GM23248 (cell line): ENCODE measurements around the gene ROBO2. TPM values are rescaled to one million over a fixed set of nuclear protein-coding genes. Genes with fewer than 3 reads are reported as not detected.

Source experiments
- DNase-seq: peaks from one replicate; pipeline ENCODE4 v3.0.0-alpha.2; 2015
- H2AFZ ChIP-seq: fragments of 200-600 bp; sonication (generic); 2 replicates; pipeline ENCODE4 v1.6.1; 2016; ENCODE audit warnings: antibody characterized with exemption
- H3F3A ChIP-seq: fragments of 200-600 bp; sonication (generic); 2 replicates; pipeline ENCODE4 v1.6.1; 2016; ENCODE audit warnings: mild to moderate bottlenecking, antibody characterized with exemption, mixed run types; ENCODE audit not compliant: insufficient read depth
- H3K27ac ChIP-seq: fragments of 200-600 bp; sonication (generic); 2 replicates; pipeline ENCODE4 v1.5.1; 2016; ENCODE audit warnings: mild to moderate bottlenecking
- H3K27me3 ChIP-seq: fragments of 200-600 bp; sonication (generic); replicated peaks from 2 replicates; pipeline ENCODE4 v1.6.1; 2016; ENCODE audit warnings: mild to moderate bottlenecking; ENCODE audit not compliant: insufficient read depth
- H3K36me3 ChIP-seq: fragments of 200-600 bp; sonication (generic); 2 replicates; pipeline ENCODE4 v1.6.1; 2016; ENCODE audit warnings: low read depth, mild to moderate bottlenecking
- H3K4me1 ChIP-seq: fragments of 200-600 bp; sonication (generic); 2 replicates; pipeline ENCODE4 v1.6.1; 2016; ENCODE audit warnings: mild to moderate bottlenecking; ENCODE audit not compliant: insufficient read depth
- H3K4me2 ChIP-seq: fragments of 200-600 bp; sonication (generic); one replicate; pipeline ENCODE4 v1.6.1; 2016; ENCODE audit warnings: mild to moderate bottlenecking; ENCODE audit not compliant: unreplicated experiment
- H3K4me3 ChIP-seq: fragments of 200-600 bp; sonication (generic); 2 replicates; pipeline ENCODE4 v1.5.1; 2016; ENCODE audit warnings: mild to moderate bottlenecking
- H3K79me2 ChIP-seq: fragments of 200-600 bp; sonication (generic); 2 replicates; pipeline ENCODE4 v1.6.1; 2016; ENCODE audit warnings: mild to moderate bottlenecking; ENCODE audit not compliant: insufficient read depth
- H3K9ac ChIP-seq: fragments of 200-600 bp; sonication (generic); 2 replicates; pipeline ENCODE4 v1.6.1; 2016; ENCODE audit warnings: mild to moderate bottlenecking
- H3K9me2 ChIP-seq: fragments of 200-600 bp; sonication (generic); 2 replicates; pipeline ENCODE4 v1.6.1; 2016; ENCODE audit warnings: mixed run types, mild to moderate bottlenecking, moderate library complexity; ENCODE audit not compliant: insufficient read depth
- H3K9me3 ChIP-seq: fragments of 200-600 bp; sonication (generic); one replicate; pipeline ENCODE4 v1.6.1; 2017; ENCODE audit warnings: low read depth
- H4K20me1 ChIP-seq: fragments of 200-600 bp; sonication (generic); 2 replicates; pipeline ENCODE4 v1.6.0; 2016; ENCODE audit not compliant: insufficient read depth
- EZH2 ChIP-seq: fragments of 200-600 bp; sonication (generic); IDR thresholded peaks from 2 replicates; pipeline ENCODE4 v1.6.1; 2018; ENCODE audit warnings: antibody characterized with exemption, mild to moderate bottlenecking; ENCODE audit not compliant: insufficient read depth, poor library complexity, severe bottlenecking
- EZH2phosphoT487 ChIP-seq: fragments of 200-600 bp; sonication (generic); IDR thresholded peaks from 2 replicates; pipeline ENCODE4 v1.6.1; 2018; ENCODE audit warnings: antibody characterized with exemption, moderate library complexity, mild to moderate bottlenecking, low read depth; ENCODE audit not compliant: insufficient read depth
- WGBS, 2 experiments: methylation state at CpG; one replicate each; pipeline ENCODE4 v1.1.6; 2015 to 2017; ENCODE audit warnings: low lambda C conversion rate in 2 of 2, low coverage in 1 of 2; ENCODE audit errors: missing lambda C conversion rate in 2 of 2; 5-methylcytosine and 5-hydroxymethylcytosine counted together
- in situ Hi-C: fragments of 300-500 bp; cut with MboI; formaldehyde crosslinking; loops from 2 replicates; pipeline ENCODE4 v1.15.0; 2020
- polyA plus RNA-seq: library from polyadenylated mRNA; unstranded; fragments of >200 nt; fragmentation: Nextera tagmentation; extraction: Ambion mirVana; gene quantifications from 2 replicates; pipeline ENCODE4 v1.2.1, GENCODE V29; 2016
- total RNA-seq: library from RNA; depleted of rRNA; stranded (reverse); fragments of >200 nt; shearing (Covaris generic); gene quantifications from 2 replicates; pipeline ENCODE4 v1.2.3, GENCODE V29; 2014

Gene ROBO2
- total and polyA plus RNA-seq, 2 experiments from 2014 or later: under 0.01 to 0.05 TPM

- no peak overlapping the region for H3K27ac ChIP-seq
- in situ Hi-C loops: no loop called here
- H3F3A ChIP-seq: no peaks in the 10 kb centered on the region
- no peaks in the 10 kb centered on the region for H3K27me3 ChIP-seq
- TF ChIP-seq EZH2: no peak
- TF ChIP-seq EZH2phosphoT487: no peak
- no peak overlapping the region for H3K4me2 ChIP-seq
- DNase-seq: no peak
- no peaks in the 10 kb centered on the region for H3K4me1 ChIP-seq
- no peak overlapping the region for H3K4me3 ChIP-seq
- no peaks in the 10 kb centered on the region for H3K9me3 ChIP-seq
- WGBS, 2 experiments: 71 to 86% methylated on average over 6 of the region's 6 CpGs
- H2AFZ ChIP-seq: no peak overlapping the region
- no peaks in the 10 kb centered on the region for H4K20me1 ChIP-seq
- peaks cover 3% of the 10 kb centered on the region; the same call in 1 of the 2 replicates for H3K9me2 ChIP-seq
- H3K9ac ChIP-seq: no peak overlapping the region
- no peaks in the 10 kb centered on the region for H3K79me2 ChIP-seq
- H3K36me3 ChIP-seq: no peaks in the 10 kb centered on the region
These were observed 102.7 kb downstream of the ROBO2 start for GRCh38 chr3:77142578-77142977.

GRCh38 chr3:77146004-77146403 lies 106.1 kb downstream of the ROBO2 start:
- Histone ChIP-seq H3K4me1 (no peaks in the 10 kb centered on the region), H3K9ac (no peak overlapping the region), H3K9me3 (no peaks in the 10 kb centered on the region), H3K4me2 (no peak overlapping the region), H2AFZ (no peak overlapping the region), H3K9me2 (no peaks in the 10 kb centered on the region), H3K36me3 (no peaks in the 10 kb centered on the region), H3K27ac (no peak overlapping the region), H3K79me2 (no peaks in the 10 kb centered on the region), H3K4me3 (no peak overlapping the region), H3F3A (no peaks in the 10 kb centered on the region), H3K27me3 (no peaks in the 10 kb centered on the region), H4K20me1 (no peaks in the 10 kb centered on the region)
- TF ChIP-seq EZH2phosphoT487 (no peak), EZH2 (no peak)
- 48 to 53% methylated on average over 7 of the region's 7 CpGs for WGBS, 2 experiments
- in situ Hi-C loops: no loop called here
- DNase-seq: no peak

GRCh38 chr3:77147836-77148578 lies 108.1 kb downstream of the ROBO2 start:
- Histone ChIP-seq H3K9ac (no peak overlapping the region), H3K27me3 (no peaks in the 10 kb centered on the region), H3K9me3 (no peaks in the 10 kb centered on the region), H3K9me2 (no peaks in the 10 kb centered on the region), H3K27ac (no peak overlapping the region), H2AFZ (no peak overlapping the region), H3K4me2 (no peak overlapping the region), H3K79me2 (no peaks in the 10 kb centered on the region), H3F3A (no peaks in the 10 kb centered on the region), H4K20me1 (no peaks in the 10 kb centered on the region), H3K4me3 (no peak overlapping the region), H3K4me1 (no peaks in the 10 kb centered on the region), H3K36me3 (no peaks in the 10 kb centered on the region)
- WGBS, 2 experiments: 46 to 50% methylated on average over 8 of the region's 8 CpGs
- in situ Hi-C loops: no loop called here
- no peak for DNase-seq
- TF ChIP-seq EZH2 (no peak), EZH2phosphoT487 (no peak)

- H3K9me2 ChIP-seq: no peaks in the 10 kb centered on the region
- no peaks in the 10 kb centered on the region for H3K79me2 ChIP-seq
- no peak overlapping the region for H3K9ac ChIP-seq
- 49 to 61% methylated on average over 2 of the region's 2 CpGs for WGBS, 2 experiments
- no peaks in the 10 kb centered on the region for H3K9me3 ChIP-seq
- H3K36me3 ChIP-seq: no peaks in the 10 kb centered on the region
- no peak overlapping the region for H3K4me3 ChIP-seq
- TF ChIP-seq EZH2phosphoT487: no peak
- no peak for TF ChIP-seq EZH2
- no peaks in the 10 kb centered on the region for H3K4me1 ChIP-seq
- in situ Hi-C loops: no loop called here
- H2AFZ ChIP-seq: no peak overlapping the region
- no peak for DNase-seq
- no peak overlapping the region for H3K4me2 ChIP-seq
- H4K20me1 ChIP-seq: no peaks in the 10 kb centered on the region
- H3K27ac ChIP-seq: no peak overlapping the region
- H3K27me3 ChIP-seq: no peaks in the 10 kb centered on the region
- H3F3A ChIP-seq: no peaks in the 10 kb centered on the region
These were observed 109.5 kb downstream of the ROBO2 start for GRCh38 chr3:77149382-77149781.
